Measurements from ENCODE around the gene GBGT1. TPM values are rescaled to one million over a fixed set of nuclear protein-coding genes. Genes with fewer than 3 reads are reported as not detected.

GBGT1 gene
- polyA plus RNA-seq, 3 donors, result 2.6 to 10.7 (median 9.9) TPM

- H3K27ac ChIP-seq (ENCODE audit: low read depth, low read length), result no peak overlapping the region
- 75 to 84% (median 83%) methylated on average over 13 of the region's 13 CpGs for WGBS, 3 donors
Measured at GRCh38 chr9:133201424-133202144, 37.9 kb upstream of the GBGT1 start.

GRCh38 chr9:133200631-133201030, 36.9 kb upstream of the GBGT1 start:
- H3K27ac ChIP-seq (ENCODE audit: low read depth, low read length), result no peak overlapping the region
- WGBS, 3 donors, result 79 to 91% (median 91%) methylated on average over 17 of the region's 17 CpGs

GRCh38 chr9:133199648-133200321, 36.1 kb upstream of the GBGT1 start:
- H3K27ac ChIP-seq (ENCODE audit: low read depth, low read length), result no peak overlapping the region
- WGBS, 3 donors, result 34 to 47% (median 42%) methylated on average over 41 to 44 of the region's 44 CpGs

GRCh38 chr9:133195029-133195428, 31.3 kb upstream of the GBGT1 start:
- no peak overlapping the region for H3K27ac ChIP-seq (ENCODE audit: low read depth, low read length)

GRCh38 chr9:133194597-133194996, 30.9 kb upstream of the GBGT1 start:
- WGBS, 3 donors, result 82 to 88% (median 84%) methylated on average over 4 of the region's 4 CpGs
- H3K27ac ChIP-seq (ENCODE audit: low read depth, low read length), result no peak overlapping the region

- 60 to 66% (median 64%) methylated on average over 7 of the region's 7 CpGs for WGBS, 3 donors
- no peak overlapping the region for H3K27ac ChIP-seq (ENCODE audit: low read depth, low read length)
Measured at GRCh38 chr9:133191989-133192388, 28.3 kb upstream of the GBGT1 start.

GRCh38 chr9:133189826-133190225, 26.1 kb upstream of the GBGT1 start:
- WGBS, 3 donors, result 84 to 93% (median 90%) methylated on average over 8 of the region's 8 CpGs
- no peak overlapping the region for H3K27ac ChIP-seq (ENCODE audit: low read depth, low read length)

GRCh38 chr9:133188843-133189180, 25.1 kb upstream of the GBGT1 start:
- no peak overlapping the region for H3K27ac ChIP-seq (ENCODE audit: low read depth, low read length)
- 80 to 83% (median 83%) methylated on average over 7 of the region's 7 CpGs for WGBS, 3 donors

- WGBS, 3 donors, result 47 to 53% (median 51%) methylated on average over 20 to 21 of the region's 21 CpGs
- no peak overlapping the region for H3K27ac ChIP-seq (ENCODE audit: low read depth, low read length)
Measured at GRCh38 chr9:133188006-133188842, 24.5 kb upstream of the GBGT1 start.

- H3K27ac ChIP-seq (ENCODE audit: low read depth, low read length), result no peak overlapping the region
- WGBS, 3 donors, result 78 to 88% (median 87%) methylated on average over 10 of the region's 10 CpGs
Measured at GRCh38 chr9:133187561-133188005, 23.9 kb upstream of the GBGT1 start.

- 91 to 94% (median 93%) methylated on average over 6 of the region's 6 CpGs for WGBS, 3 donors
- H3K27ac ChIP-seq (ENCODE audit: low read depth, low read length), result no peak overlapping the region
Measured at GRCh38 chr9:133186736-133187135, 23.0 kb upstream of the GBGT1 start.

- no peak overlapping the region for H3K27ac ChIP-seq (ENCODE audit: low read depth, low read length)
- 5 to 14% (median 5%) methylated on average over 7 of the region's 8 CpGs for WGBS, 3 donors
Measured at GRCh38 chr9:133184971-133185370, 21.3 kb upstream of the GBGT1 start.

- WGBS, 3 donors, result 75 to 90% (median 87%) methylated on average over 5 of the region's 5 CpGs
- no peak overlapping the region for H3K27ac ChIP-seq (ENCODE audit: low read depth, low read length)
Measured at GRCh38 chr9:133182151-133182550, 18.4 kb upstream of the GBGT1 start.

GRCh38 chr9:133181561-133181960, 17.8 kb upstream of the GBGT1 start:
- no peak overlapping the region for H3K27ac ChIP-seq (ENCODE audit: low read depth, low read length)
- WGBS, 3 donors, result 64 to 75% (median 66%) methylated on average over 3 of the region's 3 CpGs

GRCh38 chr9:133180953-133181352, 17.2 kb upstream of the GBGT1 start:
- H3K27ac ChIP-seq (ENCODE audit: low read depth, low read length), result no peak overlapping the region
- 72 to 80% (median 72%) methylated on average over 5 of the region's 5 CpGs for WGBS, 3 donors

- no peak overlapping the region for H3K27ac ChIP-seq (ENCODE audit: low read depth, low read length)
- 80 to 88% (median 80%) methylated on average over 7 of the region's 7 CpGs for WGBS, 3 donors
Measured at GRCh38 chr9:133173056-133173455, 9.3 kb upstream of the GBGT1 start.

GRCh38 chr9:133171161-133171961, 7.6 kb upstream of the GBGT1 start:
- WGBS, 3 donors, result 70 to 79% (median 78%) methylated on average over 29 of the region's 29 CpGs
- no peak overlapping the region for H3K27ac ChIP-seq (ENCODE audit: low read depth, low read length)

GRCh38 chr9:133170716-133171115, 7.0 kb upstream of the GBGT1 start:
- WGBS, 3 donors, result 90 to 93% (median 92%) methylated on average over 11 of the region's 11 CpGs
- H3K27ac ChIP-seq (ENCODE audit: low read depth, low read length), result no peak overlapping the region

Measured in adipose tissue (tissue), 3 donors.